Upper lobe of right lung (tissue), 1 donor: ENCODE measurements around the gene MVP. TPM values are rescaled to one million over a fixed set of nuclear protein-coding genes. Genes with fewer than 3 reads are reported as not detected.
"Not testable (repeated sequence)": the region's sequence is repeated elsewhere in the genome, so short reads cannot be mapped to it uniquely, and the experiment has no call there.

ENCODE experiments used
- ATAC-seq: fragments of 200-7000 bp; cut with Tn5 transposase; one replicate; pipeline ENCODE4 v1.9.1; 2020; ENCODE audit warnings: mild to moderate bottlenecking, moderate library complexity
- DNase-seq: peaks from one replicate; pipeline ENCODE4 v3.0.0-alpha.2; 2020
- H3K27ac ChIP-seq: fragments of 200-600 bp; one replicate; pipeline ENCODE4 v1.8.0; 2022
- H3K27me3 ChIP-seq: fragments of 200-600 bp; one replicate; pipeline ENCODE4 v1.8.0; 2022; ENCODE audit warnings: mild to moderate bottlenecking
- H3K36me3 ChIP-seq: fragments of 200-600 bp; one replicate; pipeline ENCODE4 v1.8.0; 2022
- H3K4me1 ChIP-seq: fragments of 200-600 bp; one replicate; pipeline ENCODE4 v1.8.0; 2022
- H3K4me3 ChIP-seq: fragments of 200-600 bp; one replicate; pipeline ENCODE4 v1.8.0; 2022; ENCODE audit warnings: mild to moderate bottlenecking
- H3K9me3 ChIP-seq: fragments of 200-600 bp; one replicate; pipeline ENCODE4 v1.8.0; 2022
- intact Hi-C: fragments of 100-400 bp; cut with DNase I; formaldehyde crosslinking; loops from one replicate; pipeline ENCODE4 v1.11.0; 2022
- total RNA-seq: library from RNA; stranded (reverse); fragmentation: NEBNext Ultra II Directional; extraction: Animal tissue kit (Norgen Biotek cat#: 25700); gene quantifications from one replicate; pipeline ENCODE4 v1.2.1, GENCODE V29; 2021
- TF ChIP-seq, protein P1 (sequence below): fragments of 200-600 bp; IDR thresholded peaks from one replicate; pipeline ENCODE4 v1.8.0; 2022; ENCODE audit warnings: antibody characterized with exemption
- donor health status: DM: no; HTN: yes; CAD: no; lungs with severe emphysema.

Gene MVP
- total RNA-seq, 1 donor from 2014 or later = 247 TPM

DNA sequence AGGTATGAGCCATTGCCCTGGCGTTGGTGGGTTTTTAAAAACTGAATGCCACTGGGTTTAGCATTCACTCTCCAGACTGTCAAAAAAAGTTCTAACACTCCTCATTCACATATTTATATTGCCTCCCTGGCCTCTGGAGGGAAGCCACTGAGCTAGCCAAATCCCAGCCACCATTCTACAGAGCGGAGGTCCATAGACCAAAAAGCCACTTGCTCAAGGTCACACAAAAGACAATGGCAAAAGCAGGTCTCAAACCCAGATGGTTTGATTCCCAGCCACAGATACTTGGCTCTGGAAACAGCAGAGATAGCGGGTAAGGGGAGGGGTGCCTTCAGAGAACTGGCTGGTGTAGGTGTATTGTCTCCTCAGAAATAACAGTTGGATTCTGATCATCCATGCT is 60.8 kb downstream of the MVP start:
- no peak for DNase-seq
- peaks cover 21% of the 10 kb centered on the region for H3K27me3 ChIP-seq
- no peaks in the 10 kb centered on the region for H3K9me3 ChIP-seq
- no peak for ATAC-seq
- H3K27ac ChIP-seq = no peak overlapping the region
- H3K4me3 ChIP-seq = no peak overlapping the region
- no peaks in the 10 kb centered on the region for H3K36me3 ChIP-seq
- intact Hi-C loops = no loop called here
- TF ChIP-seq, protein P1, sequence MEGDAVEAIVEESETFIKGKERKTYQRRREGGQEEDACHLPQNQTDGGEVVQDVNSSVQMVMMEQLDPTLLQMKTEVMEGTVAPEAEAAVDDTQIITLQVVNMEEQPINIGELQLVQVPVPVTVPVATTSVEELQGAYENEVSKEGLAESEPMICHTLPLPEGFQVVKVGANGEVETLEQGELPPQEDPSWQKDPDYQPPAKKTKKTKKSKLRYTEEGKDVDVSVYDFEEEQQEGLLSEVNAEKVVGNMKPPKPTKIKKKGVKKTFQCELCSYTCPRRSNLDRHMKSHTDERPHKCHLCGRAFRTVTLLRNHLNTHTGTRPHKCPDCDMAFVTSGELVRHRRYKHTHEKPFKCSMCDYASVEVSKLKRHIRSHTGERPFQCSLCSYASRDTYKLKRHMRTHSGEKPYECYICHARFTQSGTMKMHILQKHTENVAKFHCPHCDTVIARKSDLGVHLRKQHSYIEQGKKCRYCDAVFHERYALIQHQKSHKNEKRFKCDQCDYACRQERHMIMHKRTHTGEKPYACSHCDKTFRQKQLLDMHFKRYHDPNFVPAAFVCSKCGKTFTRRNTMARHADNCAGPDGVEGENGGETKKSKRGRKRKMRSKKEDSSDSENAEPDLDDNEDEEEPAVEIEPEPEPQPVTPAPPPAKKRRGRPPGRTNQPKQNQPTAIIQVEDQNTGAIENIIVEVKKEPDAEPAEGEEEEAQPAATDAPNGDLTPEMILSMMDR = no peak
- peaks cover 7% of the 10 kb centered on the region for H3K4me1 ChIP-seq

DNA sequence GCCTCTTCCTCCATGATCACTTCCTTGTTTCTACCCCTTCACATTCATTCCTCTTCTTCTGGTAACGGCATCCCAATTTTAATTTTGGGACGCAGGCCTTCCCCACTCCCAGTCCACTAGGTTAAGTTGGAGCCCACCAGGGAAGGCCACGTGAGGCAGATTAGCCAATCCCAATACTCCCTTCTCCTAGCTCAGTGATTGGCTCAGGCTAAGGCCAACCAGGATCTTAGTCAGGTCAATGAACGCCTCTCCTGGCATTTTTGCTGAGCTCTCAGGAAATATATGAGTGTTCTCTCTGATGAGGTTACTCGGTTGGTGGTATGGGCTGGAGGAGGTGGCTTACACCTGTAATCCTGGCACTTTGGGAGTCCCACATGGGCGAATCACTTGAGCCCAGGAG is 63.7 kb downstream of the MVP start:
- TF ChIP-seq, protein P1 = no peak
- H3K4me3 ChIP-seq = no peak overlapping the region
- no peaks in the 10 kb centered on the region for H3K36me3 ChIP-seq
- H3K27me3 ChIP-seq = no peaks in the 10 kb centered on the region
- no peaks in the 10 kb centered on the region for H3K9me3 ChIP-seq
- no peak for ATAC-seq
- no peak overlapping the region for H3K27ac ChIP-seq
- intact Hi-C loops = no loop called here
- H3K4me1 ChIP-seq = no peaks in the 10 kb centered on the region
- no peak for DNase-seq

DNA sequence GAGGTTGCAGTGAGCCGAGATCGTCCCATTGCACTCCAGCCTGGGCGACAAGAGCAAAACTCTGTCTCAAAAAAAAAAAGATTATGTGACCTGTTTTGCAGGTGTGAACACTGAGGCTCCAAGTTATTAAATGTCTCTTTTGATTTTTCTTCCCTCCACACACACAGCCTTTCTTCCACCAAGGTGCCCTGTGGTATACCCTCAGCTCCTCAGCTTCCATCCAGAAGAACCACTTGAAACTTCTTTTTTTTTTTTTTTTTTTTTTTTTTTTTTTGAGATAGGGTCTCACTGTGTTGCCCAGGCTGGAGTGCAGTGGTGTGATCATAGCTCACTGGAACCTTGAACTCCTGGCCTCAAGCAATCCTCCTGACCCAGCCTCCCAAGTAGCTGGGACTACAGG is 69.1 kb downstream of the MVP start:
- H3K27ac ChIP-seq, H3K4me3 ChIP-seq, DNase-seq, H3K27me3 ChIP-seq, H3K4me1 ChIP-seq, H3K9me3 ChIP-seq, H3K36me3 ChIP-seq, intact Hi-C loops, ATAC-seq: not testable (repeated sequence)

DNA sequence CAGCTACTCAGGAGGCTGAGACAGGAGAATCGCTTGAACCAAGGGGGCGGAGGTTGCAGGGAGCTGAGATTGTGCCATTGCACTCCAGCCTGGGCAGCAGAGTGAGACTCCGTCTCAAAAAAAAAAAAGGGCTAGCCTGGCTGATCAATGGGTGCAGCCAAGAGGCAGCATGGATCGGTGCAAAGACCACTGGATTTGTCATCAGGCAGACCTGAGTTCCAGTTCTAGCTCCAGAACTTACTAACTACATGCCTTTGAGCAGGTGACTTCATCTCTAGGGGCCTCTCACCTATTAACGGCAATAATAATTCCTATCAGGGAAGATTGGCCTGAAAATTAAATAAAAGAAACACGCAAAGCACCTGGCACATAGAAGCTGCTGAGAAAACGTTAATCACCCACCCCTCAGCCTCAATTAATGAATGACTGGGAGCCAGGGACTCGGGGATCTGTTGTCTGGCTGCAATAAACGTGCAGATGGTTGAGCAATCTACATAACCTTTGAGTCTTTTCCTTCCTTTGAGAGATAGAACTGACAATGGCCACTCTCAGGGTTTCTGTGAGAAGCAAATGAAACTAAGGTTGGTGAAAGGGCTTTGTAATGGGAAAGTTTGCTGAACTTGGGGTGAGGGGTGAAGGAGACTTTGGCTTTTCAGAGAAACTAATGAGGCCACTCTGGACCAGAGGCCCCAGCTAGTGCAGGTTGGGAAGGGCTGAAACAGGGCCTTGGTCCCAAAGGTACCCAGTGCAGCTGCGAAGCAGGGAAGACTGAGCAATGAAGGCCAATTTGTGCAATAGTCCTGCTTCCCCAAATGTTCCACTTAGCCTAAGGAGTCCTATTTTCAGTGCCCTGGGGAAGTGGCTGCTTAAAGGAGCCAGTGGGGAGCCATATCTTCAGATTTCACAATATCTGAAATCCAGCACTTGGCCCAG is 71.5 kb downstream of the MVP start:
- intact Hi-C loops = no loop called here
- no peaks in the 10 kb centered on the region for H3K9me3 ChIP-seq
- no peak overlapping the region for H3K27ac ChIP-seq
- DNase-seq = no peak
- TF ChIP-seq, protein P1 = no peak
- peaks cover 3% of the 10 kb centered on the region for H3K27me3 ChIP-seq
- no peaks in the 10 kb centered on the region for H3K36me3 ChIP-seq
- ATAC-seq = peak; percentile 83
- no peak overlapping the region for H3K4me3 ChIP-seq
- H3K4me1 ChIP-seq = no peaks in the 10 kb centered on the region

DNA sequence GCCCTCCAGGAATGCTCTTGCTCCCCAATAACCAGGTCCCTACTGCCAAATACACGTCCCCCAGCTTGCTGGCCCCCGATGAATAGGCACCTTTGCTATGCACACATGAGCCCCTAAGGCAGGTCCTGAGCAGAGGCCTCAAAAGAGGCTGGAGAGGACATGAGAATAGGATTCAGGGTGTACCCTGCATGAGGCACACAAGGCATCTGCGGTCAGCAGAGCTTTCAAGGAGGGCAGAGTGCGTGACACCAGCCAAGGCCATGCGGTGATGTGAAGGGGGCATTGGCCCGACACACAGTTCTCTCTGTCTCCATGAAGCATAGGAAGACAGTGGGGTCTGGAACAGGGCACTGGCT is 72.2 kb downstream of the MVP start:
- TF ChIP-seq, protein P1 = no peak
- ATAC-seq = peak; percentile 13
- intact Hi-C loops = no loop called here
- Histone ChIP-seq H3K27me3 (peaks cover 10% of the 10 kb centered on the region), H3K4me1 (no peaks in the 10 kb centered on the region), H3K27ac (no peak overlapping the region), H3K36me3 (no peaks in the 10 kb centered on the region), H3K9me3 (no peaks in the 10 kb centered on the region), H3K4me3 (no peak overlapping the region)
- DNase-seq = no peak

DNA sequence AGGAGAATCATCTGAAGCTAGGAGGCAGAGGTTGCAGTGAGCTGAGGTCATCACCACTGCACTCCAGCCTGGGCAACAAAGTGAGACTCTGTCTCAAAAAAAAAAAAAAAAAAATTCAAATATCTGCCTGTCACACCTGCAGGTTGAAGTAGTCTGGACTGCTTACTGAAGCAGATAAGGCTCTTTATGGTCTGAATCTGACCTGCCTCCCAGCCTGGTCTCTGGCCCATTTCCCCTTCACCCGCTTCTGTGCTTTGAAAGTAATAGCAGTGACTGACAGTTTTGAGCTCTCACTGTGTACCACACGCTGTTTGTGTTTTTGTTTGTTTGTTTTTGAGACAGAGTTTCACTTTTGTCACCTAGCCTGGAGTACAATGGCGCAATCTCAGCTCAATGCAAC is 73.3 kb downstream of the MVP start:
- ATAC-seq (no peak), DNase-seq (no peak)
- TF ChIP-seq, protein P1 = no peak
- Histone ChIP-seq H3K27ac (no peak overlapping the region), H3K9me3 (no peaks in the 10 kb centered on the region), H3K4me3 (no peak overlapping the region), H3K27me3 (peaks cover 19% of the 10 kb centered on the region), H3K36me3 (no peaks in the 10 kb centered on the region), H3K4me1 (no peaks in the 10 kb centered on the region)
- intact Hi-C loops = no loop called here
